Kidney (tissue), 14 donors: ENCODE data around the gene UBL5. TPM values are rescaled to one million over a fixed set of nuclear protein-coding genes. Genes with fewer than 3 reads are reported as not detected.

ENCODE experiments used
- DNase-seq, 5 donors: peaks; one replicate each; pipeline ENCODE4 v3.0.0-alpha.2; 2013 to 2020
- FAIRE-seq: peaks from 2 replicates; lab custom pipeline; 2012; peaks lifted over from hg19 to GRCh38; lab: Jason Lieb, UNC
- H3K27ac ChIP-seq, 2 donors: one replicate each; pipeline ENCODE4 v1.7.0; 2013; ENCODE audit warnings: low read depth in 2 of 2, low read length in 2 of 2, inconsistent platforms in 1 of 2
- H3K27me3 ChIP-seq: one replicate; pipeline ENCODE4 v1.7.1; 2013; ENCODE audit warnings: low read length, inconsistent platforms; ENCODE audit not compliant: control insufficient read depth, insufficient read depth
- H3K36me3 ChIP-seq, 3 donors: one replicate each; pipeline versions ENCODE4 v1.7.0 to v1.7.1; 2013; ENCODE audit warnings: low read length in 3 of 3, control low read depth in 1 of 3, inconsistent platforms in 1 of 3; ENCODE audit not compliant: insufficient read depth in 3 of 3, control insufficient read depth in 2 of 3
- H3K4me1 ChIP-seq, 3 donors: one replicate each; pipeline versions ENCODE4 v1.7.0 to v1.7.1; 2013; ENCODE audit warnings: low read length in 3 of 3, inconsistent platforms in 1 of 3, low read depth in 1 of 3; ENCODE audit not compliant: control insufficient read depth in 2 of 3, insufficient read depth in 2 of 3
- H3K4me3 ChIP-seq, 3 donors: one replicate each; pipeline versions ENCODE4 v1.7.0 to v1.8.1; 2013; ENCODE audit warnings: low read length in 3 of 3, control low read depth in 1 of 3, inconsistent platforms in 1 of 3
- H3K9ac ChIP-seq, 3 donors: one replicate each; pipeline versions ENCODE4 v1.7.0 to v1.7.1; 2013; ENCODE audit warnings: low read length in 3 of 3, control low read depth in 1 of 3, inconsistent platforms in 1 of 3
- H3K9me3 ChIP-seq, 3 donors: one replicate each; pipeline versions ENCODE4 v1.7.0 to v1.7.1; 2013; ENCODE audit warnings: low read length in 3 of 3, control low read depth in 1 of 3, inconsistent platforms in 1 of 3; ENCODE audit not compliant: control insufficient read depth in 2 of 3, insufficient read depth in 1 of 3
- intact Hi-C: fragments of 100-400 bp; cut with DNase I; formaldehyde crosslinking; loops from one replicate; pipeline ENCODE4 v1.11.1; 2022
- polyA plus RNA-seq: library from polyadenylated mRNA; stranded (reverse); fragments of 350-450 nt; fragmentation: Illumina TruSeq; extraction: RNeasy Lipid Tissue Mini Kit (QIAGEN cat#74804); gene quantifications from one replicate; pipeline ENCODE4 v1.2.3, GENCODE V29; 2014; ENCODE audit warnings: low read depth, low replicate concordance; ENCODE audit not compliant: insufficient read depth
- total RNA-seq: library from RNA; stranded (reverse); fragmentation: NEBNext Ultra II Directional; extraction: Animal tissue kit (Norgen Biotek cat#: 25700); gene quantifications from one replicate; pipeline ENCODE4 v1.2.1, GENCODE V29; 2021
- TF ChIP-seq, protein P1 (sequence below): IDR thresholded peaks from 3 replicates; pipeline ENCODE4 v1.5.1; 2012; ENCODE audit warnings: mild to moderate bottlenecking, moderate library complexity, borderline replicate concordance; ENCODE audit not compliant: insufficient read depth; ENCODE audit errors: extremely low read depth
- donor health status: control.
- donor health status: control.
- donor health status: control.
- donor health status: control.
- donor health status: control.
- donor health status: DM: yes; HTN: yes; CAD: no.
- donor health status: Normal renal cell carcinoma (clear cell type).

UBL5 gene
- total and polyA plus RNA-seq, 2 donors from 2014 or later = 322 to 968 TPM

DNA sequence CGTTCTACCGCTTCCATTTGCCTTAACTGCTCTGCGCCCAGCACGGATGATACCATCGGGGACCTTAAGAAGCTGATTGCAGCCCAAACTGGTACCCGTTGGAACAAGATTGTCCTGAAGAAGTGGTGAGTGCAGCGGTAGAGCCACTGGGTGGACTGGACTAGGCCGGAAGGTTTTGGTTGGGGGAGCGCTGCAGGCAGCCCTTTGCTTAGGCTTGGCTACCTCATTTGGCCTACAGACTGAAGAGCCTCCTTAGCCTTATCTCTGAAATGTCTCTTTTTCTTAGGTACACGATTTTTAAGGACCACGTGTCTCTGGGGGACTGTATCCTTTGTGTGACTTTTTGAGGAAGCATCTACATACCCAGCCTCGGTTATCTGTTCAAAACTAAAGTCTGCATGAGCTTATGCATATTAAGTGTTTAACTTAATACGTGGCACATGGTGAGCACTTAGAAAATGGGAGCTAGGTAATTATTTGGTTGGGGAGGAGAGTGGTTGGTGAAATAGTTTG, 889 bp downstream of the UBL5 start:
- H3K9me3 ChIP-seq = no peaks in the 10 kb centered on the region
- peak overlapping the region; percentile 86 to 96 (median 91) for H3K4me3 ChIP-seq
- peak overlapping the region; percentile 47 to 91 (median 90) for H3K9ac ChIP-seq
- FAIRE-seq (no peak), DNase-seq (no peak)
- no peak overlapping the region for H3K27ac ChIP-seq
- H3K27me3 ChIP-seq = no peaks in the 10 kb centered on the region
- intact Hi-C loops = no loop called here
- peaks cover 0 to 5% (median 0%) of the 10 kb centered on the region in 3 donors for H3K36me3 ChIP-seq
- H3K4me1 ChIP-seq = peaks cover 4 to 8% (median 4%) of the 10 kb centered on the region in 3 donors
- TF ChIP-seq, protein P1, sequence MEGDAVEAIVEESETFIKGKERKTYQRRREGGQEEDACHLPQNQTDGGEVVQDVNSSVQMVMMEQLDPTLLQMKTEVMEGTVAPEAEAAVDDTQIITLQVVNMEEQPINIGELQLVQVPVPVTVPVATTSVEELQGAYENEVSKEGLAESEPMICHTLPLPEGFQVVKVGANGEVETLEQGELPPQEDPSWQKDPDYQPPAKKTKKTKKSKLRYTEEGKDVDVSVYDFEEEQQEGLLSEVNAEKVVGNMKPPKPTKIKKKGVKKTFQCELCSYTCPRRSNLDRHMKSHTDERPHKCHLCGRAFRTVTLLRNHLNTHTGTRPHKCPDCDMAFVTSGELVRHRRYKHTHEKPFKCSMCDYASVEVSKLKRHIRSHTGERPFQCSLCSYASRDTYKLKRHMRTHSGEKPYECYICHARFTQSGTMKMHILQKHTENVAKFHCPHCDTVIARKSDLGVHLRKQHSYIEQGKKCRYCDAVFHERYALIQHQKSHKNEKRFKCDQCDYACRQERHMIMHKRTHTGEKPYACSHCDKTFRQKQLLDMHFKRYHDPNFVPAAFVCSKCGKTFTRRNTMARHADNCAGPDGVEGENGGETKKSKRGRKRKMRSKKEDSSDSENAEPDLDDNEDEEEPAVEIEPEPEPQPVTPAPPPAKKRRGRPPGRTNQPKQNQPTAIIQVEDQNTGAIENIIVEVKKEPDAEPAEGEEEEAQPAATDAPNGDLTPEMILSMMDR = no peak

DNA sequence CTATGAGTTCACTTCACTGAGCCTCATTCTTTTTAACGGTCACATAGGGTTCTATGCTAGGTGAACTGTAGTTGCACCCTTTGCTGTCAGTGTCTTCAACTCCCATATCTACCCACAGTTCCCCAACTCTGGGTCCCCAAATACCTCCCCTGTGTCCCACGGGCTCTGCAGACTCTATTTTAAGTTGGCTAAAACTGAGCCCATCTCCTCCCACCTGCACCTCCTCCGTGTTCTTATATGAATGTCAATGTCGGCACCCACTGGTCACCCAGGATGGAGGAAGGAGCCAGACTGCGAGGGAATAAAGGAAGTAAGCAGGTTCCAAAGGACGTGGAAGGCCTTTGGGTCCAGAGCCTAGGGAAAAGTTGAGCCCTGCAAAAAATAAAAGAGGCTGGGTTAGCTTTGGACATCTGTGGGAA, 6.6 kb downstream of the UBL5 start:
- peak in 1 of 5 donors; percentile 51 for DNase-seq
- intact Hi-C loops = no loop called here
- TF ChIP-seq, protein P1 = no peak
- Histone ChIP-seq H3K4me1 (peaks cover 0 to 10% (median 10%) of the 10 kb centered on the region in 3 donors), H3K27me3 (no peaks in the 10 kb centered on the region), H3K36me3 (peaks cover 2 to 12% (median 5%) of the 10 kb centered on the region in 3 donors), H3K4me3 (peak overlapping the region; percentile 67 to 89 (median 76)), H3K9me3 (no peaks in the 10 kb centered on the region), H3K27ac (no peak overlapping the region), H3K9ac (peak overlapping the region in 1 of 3 donors; percentile 44)
- FAIRE-seq = no peak

DNA sequence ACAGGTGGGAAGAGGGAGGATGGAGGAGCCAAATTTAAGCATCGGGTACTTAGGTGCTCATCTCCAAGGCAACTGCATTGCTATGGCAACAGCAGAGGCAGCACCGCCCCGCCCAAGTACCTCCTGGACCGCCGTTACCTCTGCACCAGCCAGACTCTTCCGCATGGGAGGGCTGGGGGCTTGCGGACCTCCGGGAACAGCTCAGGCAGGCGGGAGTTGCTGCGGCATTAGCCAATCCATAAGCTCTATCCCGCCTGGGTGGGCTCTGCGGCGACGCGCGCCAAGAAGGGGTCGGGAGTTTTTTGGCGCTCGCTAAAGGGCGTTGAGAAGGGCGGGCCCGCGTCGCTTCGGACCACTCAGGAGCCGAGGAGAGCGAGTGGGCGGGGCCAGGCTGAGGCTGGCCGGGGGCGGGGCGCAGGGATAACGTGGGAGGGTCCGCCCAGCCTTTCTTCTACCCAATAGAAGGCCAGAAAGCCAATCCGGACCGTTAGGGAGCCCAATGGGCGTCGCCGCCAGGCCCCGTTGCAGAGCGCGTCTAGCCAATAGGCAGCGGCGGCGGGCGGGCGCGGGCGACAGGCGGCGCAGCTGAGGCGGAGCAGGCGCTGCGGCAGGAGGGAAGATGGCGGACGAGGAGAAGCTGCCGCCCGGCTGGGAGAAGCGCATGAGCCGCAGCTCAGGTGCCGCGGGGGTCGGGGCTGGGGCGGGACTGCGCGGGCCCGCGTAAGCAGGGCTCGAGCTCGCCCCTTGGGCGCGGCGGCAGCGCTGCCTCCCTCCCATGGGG, 7.2 kb downstream of the UBL5 start, which contains the start of gene PIN1:
Gene PIN1, plus strand, starts transcription at position 593 of the 781 bp plus-strand sequence. Its CDS starts 27 bp downstream, at position 620.
- Histone ChIP-seq H3K27ac (peak within 1 kb of the TSS in 1 of 2 donors; percentile 71), H3K9me3 (no peaks in the 10 kb centered on the region), H3K27me3 (no peaks in the 10 kb centered on the region), H3K36me3 (peaks cover 2 to 11% (median 7%) of the 10 kb centered on the region in 3 donors), H3K9ac (peak within 1 kb of the TSS; percentile 45 to 71 (median 64)), H3K4me1 (peaks cover 0 to 10% (median 10%) of the 10 kb centered on the region in 3 donors), H3K4me3 (peak within 1 kb of the TSS; percentile 71 to 89 (median 82))
- intact Hi-C loops = no loop called here
- DNase-seq (peak; percentile 99 to 100 (median 100)), FAIRE-seq (peak; percentile 21)
- TF ChIP-seq, protein P1 = peak; percentile 66
